GM19023 (cell line): ENCODE data around the gene SKAP2.
A peak's percentile ranks its signal among the peaks of the same experiment; 100 is the strongest.

Experiments used
- ATAC-seq: cut with Tn5 transposase; IDR thresholded peaks from one replicate; pipeline ENCODE4 v1.9.1; 2021; ENCODE audit warnings: mild to moderate bottlenecking, moderate library complexity; ENCODE audit not compliant: unreplicated experiment

SKAP2 gene

GRCh38 chr7:26864309-26865093, at the start of gene SKAP2:
Gene SKAP2 (minus strand): TSS chr7:26864590. CDS start chr7:26864429, 161 bp downstream.
- ATAC-seq, result peak; percentile 93

GRCh38 chr7:26912933-26913536, 48.6 kb upstream of the SKAP2 start:
- no peak for ATAC-seq

- ATAC-seq, result no peak
Observed at GRCh38 chr7:26912338-26912737, 47.9 kb upstream of the SKAP2 start.

GRCh38 chr7:26910221-26910620, 45.8 kb upstream of the SKAP2 start:
- no peak for ATAC-seq

GRCh38 chr7:26900251-26900650, 35.9 kb upstream of the SKAP2 start:
- ATAC-seq, result no peak

- no peak for ATAC-seq
Observed at GRCh38 chr7:26899519-26899918, 35.1 kb upstream of the SKAP2 start.

- ATAC-seq, result no peak
Observed at GRCh38 chr7:26898891-26899290, 34.5 kb upstream of the SKAP2 start.

GRCh38 chr7:26897928-26898327, 33.5 kb upstream of the SKAP2 start:
- no peak for ATAC-seq

- no peak for ATAC-seq
Observed at GRCh38 chr7:26891400-26892350, 27.3 kb upstream of the SKAP2 start.

GRCh38 chr7:26880852-26881251, 16.5 kb upstream of the SKAP2 start:
- ATAC-seq, result no peak

- no peak for ATAC-seq
Observed at GRCh38 chr7:26879671-26880070, 15.3 kb upstream of the SKAP2 start.

- ATAC-seq, result no peak
Observed at GRCh38 chr7:26868841-26869495, 4.6 kb upstream of the SKAP2 start.

GRCh38 chr7:26865094-26865388, 651 bp upstream of the SKAP2 start:
- ATAC-seq, result peak; percentile 44

GRCh38 chr7:26863518-26864308, 677 bp downstream of the SKAP2 start:
- ATAC-seq, result peak; percentile 11

GRCh38 chr7:26862834-26863233, 1.6 kb downstream of the SKAP2 start:
- ATAC-seq, result no peak

- no peak for ATAC-seq
Observed at GRCh38 chr7:26861050-26861449, 3.3 kb downstream of the SKAP2 start.

GRCh38 chr7:26860361-26860760, 4.0 kb downstream of the SKAP2 start:
- ATAC-seq, result no peak

GRCh38 chr7:26859720-26860119, 4.7 kb downstream of the SKAP2 start:
- no peak for ATAC-seq

- ATAC-seq, result no peak
Observed at GRCh38 chr7:26858735-26859134, 5.7 kb downstream of the SKAP2 start.

- no peak for ATAC-seq
Observed at GRCh38 chr7:26858241-26858715, 6.1 kb downstream of the SKAP2 start.
